Activated naive CD4-positive, alpha-beta T cell treated with anti-CD3 and anti-CD28 coated beads for 36 hours (primary cell): ENCODE results near the gene COMMD9. TPM values are rescaled to one million over a fixed set of nuclear protein-coding genes. Genes with fewer than 3 reads are reported as not detected.

Experiments used
- CTCF ChIA-PET: fragments of 350-600 bp; sonication (Branson Sonifier 250); formaldehyde crosslinking; loops from one replicate; lab custom pipeline; 2021; ENCODE audit warnings: antibody characterized with exemption; lab: Charles Lee
- DNase-seq: peaks from one replicate; pipeline ENCODE4 v3.0.0-alpha.2; 2020
- H3K27ac Mint-ChIP-seq: one replicate; pipeline ENCODE4 v1.8.0; 2021; ENCODE audit warnings: mild to moderate bottlenecking, mixed read lengths
- H3K27me3 Mint-ChIP-seq: one replicate; pipeline ENCODE4 v1.8.0; 2021; ENCODE audit warnings: low read depth, mixed read lengths
- H3K36me3 Mint-ChIP-seq: one replicate; pipeline ENCODE4 v1.8.0; 2021; ENCODE audit warnings: low read depth, mixed read lengths
- H3K4me1 Mint-ChIP-seq: one replicate; pipeline ENCODE4 v1.8.0; 2021; ENCODE audit warnings: low read depth, mixed read lengths
- H3K4me3 Mint-ChIP-seq: one replicate; pipeline ENCODE4 v1.8.0; 2021; ENCODE audit warnings: mild to moderate bottlenecking, moderate library complexity, mixed read lengths
- H3K9me3 Mint-ChIP-seq: one replicate; pipeline ENCODE4 v1.8.0; 2021; ENCODE audit warnings: mixed read lengths
- intact Hi-C: fragments of 100-400 bp; cut with micrococcal nuclease; formaldehyde crosslinking; loops from one replicate; pipeline ENCODE4 v1.15.1; 2023
- total RNA-seq, 2 experiments: library from RNA; stranded (reverse); gene quantifications; one replicate each; pipeline ENCODE4 v1.2.3, GENCODE V29; 2021

Gene COMMD9
- total RNA-seq, 2 experiments from 2014 or later, result 28.9 to 30.9 TPM

DNA sequence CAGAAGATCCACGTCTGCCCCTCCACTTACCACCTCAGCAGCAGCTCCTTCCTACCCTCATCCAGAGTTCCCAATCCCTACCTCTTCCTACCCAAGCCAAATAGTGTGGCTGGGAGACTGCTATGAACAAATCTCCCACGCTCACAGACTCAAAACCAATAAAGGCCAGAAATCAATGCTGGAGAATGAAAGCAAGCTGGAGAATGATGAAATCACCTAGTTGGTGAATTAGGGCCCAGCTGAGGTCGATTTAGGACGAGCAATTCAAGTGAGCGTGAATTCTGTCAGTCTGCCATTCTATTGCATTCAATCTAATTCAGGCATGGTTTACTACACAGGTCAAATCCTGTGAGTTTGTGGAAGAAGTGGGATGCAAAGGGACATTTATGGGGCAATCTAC lies 22.5 kb downstream of the COMMD9 start:
- no peaks in the 10 kb centered on the region for H3K9me3 Mint-ChIP-seq
- intact Hi-C loops, result loop anchor here (1.0 to 10.0 kb wide), 5 partner anchors 224 to 1272 kb away; no protein-coding TSS in a partner anchor

GRCh38 chr11:36265793-36266628 lies 23.2 kb downstream of the COMMD9 start:
- Mint-ChIP-seq H3K9me3 (no peaks in the 10 kb centered on the region), H3K27ac (no peak overlapping the region), H3K36me3 (no peaks in the 10 kb centered on the region), H3K4me1 (no peaks in the 10 kb centered on the region), H3K4me3 (no peak overlapping the region), H3K27me3 (peaks cover 1% of the 10 kb centered on the region)
- intact Hi-C loops, result loop anchor here (1.0 to 10.0 kb wide), 5 partner anchors 223 to 1271 kb away; no protein-coding TSS in a partner anchor
- CTCF ChIA-PET, result interaction anchor here (0.6 to 4.6 kb wide), 26 partner anchors 9 to 781 kb away, joined by 3 to 37 read pairs (median 4); partner anchors contain the start of gene FJX1
- DNase-seq, result peak; percentile 74

More for the DNA sequence above, 22.5 kb downstream of the COMMD9 start:
- Mint-ChIP-seq H3K27me3 (no peaks in the 10 kb centered on the region), H3K4me1 (no peaks in the 10 kb centered on the region), H3K4me3 (no peak overlapping the region), H3K36me3 (peaks cover under 1% of the 10 kb centered on the region), H3K27ac (no peak overlapping the region)
- no peak for DNase-seq
- CTCF ChIA-PET, result interaction anchor here (0.6 to 4.6 kb wide), 17 partner anchors 8 to 764 kb away, joined by 3 to 37 read pairs (median 5); partner anchors contain the start of gene FJX1

DNA sequence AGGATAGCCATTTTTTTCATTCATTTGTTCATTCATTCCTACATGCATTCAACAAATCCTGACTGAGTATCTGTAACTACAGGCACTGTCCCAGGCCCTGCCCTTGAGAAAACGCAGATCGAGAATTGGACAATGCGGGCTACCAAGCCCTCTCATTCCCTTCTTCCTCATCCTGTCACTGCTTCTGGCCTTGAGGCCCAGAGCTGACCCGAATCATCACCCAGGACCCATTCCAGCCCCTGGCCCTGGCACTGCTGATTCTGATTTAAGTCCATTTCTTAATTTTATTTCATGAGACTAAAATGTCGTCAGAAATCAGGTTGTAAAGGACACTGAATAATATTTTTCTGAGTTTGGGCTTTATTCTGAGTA lies 24.3 kb downstream of the COMMD9 start:
- Mint-ChIP-seq H3K36me3 (no peaks in the 10 kb centered on the region), H3K4me1 (no peaks in the 10 kb centered on the region), H3K27me3 (peaks cover 7% of the 10 kb centered on the region), H3K9me3 (no peaks in the 10 kb centered on the region), H3K27ac (no peak overlapping the region), H3K4me3 (no peak overlapping the region)
- CTCF ChIA-PET, result interaction anchor here (0.7 to 4.6 kb wide), 10 partner anchors 14 to 780 kb away, joined by 3 to 37 read pairs (median 5); no protein-coding TSS in a partner anchor
- DNase-seq, result no peak
- intact Hi-C loops, result loop anchor here (10.0 kb wide), 1 partner anchor 1270 kb away; no protein-coding TSS in a partner anchor

DNA sequence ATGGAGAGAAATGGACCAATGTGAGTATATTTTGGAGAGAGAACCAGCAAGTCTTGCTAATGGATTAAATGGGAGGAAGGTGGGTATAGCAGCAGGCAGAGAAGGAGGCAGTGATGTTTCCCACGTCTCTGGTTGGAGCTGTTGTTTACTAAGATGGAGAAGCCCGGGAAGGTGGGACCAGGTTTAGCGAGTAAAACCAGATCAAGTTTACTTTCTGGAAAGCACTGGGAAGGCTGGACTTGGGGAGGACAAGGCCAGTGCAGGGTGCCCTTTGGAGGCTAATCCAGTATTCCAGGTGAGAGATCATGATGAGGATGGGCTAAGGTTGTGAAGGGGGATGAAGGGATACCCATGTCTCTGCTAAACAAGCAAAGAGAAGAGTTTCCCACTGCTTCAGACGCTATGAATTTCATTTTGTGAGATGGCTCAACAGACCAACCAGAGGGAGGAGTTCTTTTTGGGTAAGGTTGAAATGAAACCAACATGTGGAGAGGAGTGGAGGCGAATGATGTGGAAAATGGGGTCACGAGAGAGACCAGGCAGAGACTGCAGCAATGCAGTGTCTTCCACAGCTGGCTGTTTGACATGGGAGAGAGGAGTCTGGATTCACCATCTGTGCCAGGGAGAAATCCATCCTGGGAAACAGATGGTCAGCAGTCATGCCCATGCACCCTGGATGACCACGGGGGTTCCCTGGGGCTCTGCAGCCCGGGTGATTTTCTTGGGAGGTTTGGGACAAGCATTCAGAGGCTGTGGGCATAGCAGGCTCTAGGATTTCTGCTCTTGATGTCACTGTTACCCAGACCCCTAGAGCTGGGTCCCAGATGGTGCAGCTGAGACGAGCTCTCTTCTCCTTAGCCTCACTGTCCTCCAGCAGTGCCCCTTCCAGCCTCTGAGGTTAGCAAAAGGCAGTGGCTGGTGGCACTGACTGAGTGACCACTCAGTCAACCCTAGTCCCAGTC lies 24.9 kb downstream of the COMMD9 start:
- H3K36me3 Mint-ChIP-seq, result no peaks in the 10 kb centered on the region
- H3K4me3 Mint-ChIP-seq, result no peak overlapping the region
- no peak for DNase-seq
- intact Hi-C loops, result loop anchor here (10.0 kb wide), 1 partner anchor 1269 kb away; no protein-coding TSS in a partner anchor
- H3K4me1 Mint-ChIP-seq, result no peaks in the 10 kb centered on the region
- H3K27me3 Mint-ChIP-seq, result peaks cover 11% of the 10 kb centered on the region
- CTCF ChIA-PET, result interaction anchor here (0.6 to 4.6 kb wide), 6 partner anchors 15 to 649 kb away, joined by 3 to 37 read pairs (median 4); no protein-coding TSS in a partner anchor
- no peaks in the 10 kb centered on the region for H3K9me3 Mint-ChIP-seq
- H3K27ac Mint-ChIP-seq, result no peak overlapping the region

- Mint-ChIP-seq H3K9me3 (no peaks in the 10 kb centered on the region), H3K36me3 (no peaks in the 10 kb centered on the region), H3K27me3 (peaks cover 27% of the 10 kb centered on the region), H3K4me3 (no peak overlapping the region), H3K4me1 (no peaks in the 10 kb centered on the region), H3K27ac (no peak overlapping the region)
- no peak for DNase-seq
- intact Hi-C loops, result loop anchor here (10.0 kb wide), 1 partner anchor 1266 kb away; no protein-coding TSS in a partner anchor
- CTCF ChIA-PET, result interaction anchor here (0.8 to 1.2 kb wide), 5 partner anchors 18 to 645 kb away, joined by 3 to 4 read pairs (median 4); no protein-coding TSS in a partner anchor
Measured at GRCh38 chr11:36261094-36261493, 28.1 kb downstream of the COMMD9 start.

DNA sequence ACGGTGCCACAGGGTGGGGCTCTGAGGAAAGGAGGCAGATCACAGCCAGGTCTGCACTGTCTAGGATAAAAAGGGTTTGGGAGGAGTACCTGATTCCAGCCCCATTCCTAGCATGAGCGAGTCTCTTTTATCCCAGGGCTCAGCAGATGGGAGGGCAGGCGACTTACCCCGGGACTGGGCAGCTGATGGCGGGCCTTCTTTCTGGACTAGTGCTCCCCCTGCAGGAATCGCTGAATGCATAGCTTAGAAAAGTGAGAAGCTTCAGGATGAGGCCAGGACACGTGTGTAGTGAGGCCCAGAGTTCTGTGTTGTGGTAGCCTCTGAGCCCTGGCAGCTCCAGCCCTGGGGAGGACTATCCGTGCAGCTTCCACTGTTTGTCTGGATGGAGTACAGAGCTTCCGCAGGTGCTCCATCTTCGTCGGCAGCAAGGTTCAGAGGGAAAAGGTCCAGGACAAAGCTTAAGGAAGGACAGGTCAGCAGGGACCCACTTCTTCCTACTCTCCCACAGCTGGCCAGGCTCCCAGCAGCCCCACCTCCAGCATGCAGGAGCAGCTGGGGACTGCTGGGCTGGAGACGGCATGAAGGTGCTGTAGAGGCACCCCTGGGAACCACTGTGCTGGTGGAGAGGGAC lies 30.4 kb downstream of the COMMD9 start:
- H3K9me3 Mint-ChIP-seq, result no peaks in the 10 kb centered on the region
- intact Hi-C loops, result loop anchor here (1.0 to 2.0 kb wide), 3 partner anchors 216 to 643 kb away; no protein-coding TSS in a partner anchor
- peaks cover 27% of the 10 kb centered on the region for H3K27me3 Mint-ChIP-seq
- CTCF ChIA-PET, result interaction anchor here (0.9 to 4.5 kb wide), 6 partner anchors 8 to 644 kb away, joined by 3 to 28 read pairs (median 8); no protein-coding TSS in a partner anchor
- no peaks in the 10 kb centered on the region for H3K4me1 Mint-ChIP-seq
- no peaks in the 10 kb centered on the region for H3K36me3 Mint-ChIP-seq
- peak; percentile 51 for DNase-seq
- no peak overlapping the region for H3K4me3 Mint-ChIP-seq
- H3K27ac Mint-ChIP-seq, result no peak overlapping the region

DNA sequence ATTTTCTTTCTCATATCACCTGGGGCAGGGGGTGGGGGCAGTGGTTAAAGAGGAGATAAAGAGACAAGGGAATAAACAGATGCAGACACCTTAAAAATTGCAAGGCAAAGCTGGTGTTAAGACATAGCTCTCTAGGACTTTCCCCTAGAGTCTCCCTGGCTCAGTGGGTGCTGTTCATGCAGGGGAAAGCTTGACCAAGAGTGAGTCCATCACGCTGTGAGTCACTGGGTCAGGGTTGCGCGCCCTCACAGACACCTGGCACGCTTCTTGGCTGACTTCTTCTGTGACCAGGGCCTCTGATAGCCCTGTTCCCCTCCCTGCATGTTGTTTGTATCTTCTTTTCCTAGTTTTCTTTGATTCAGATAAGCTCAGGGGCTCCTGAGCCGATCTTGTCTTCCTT lies 31.9 kb downstream of the COMMD9 start:
- DNase-seq, result no peak
- H3K4me3 Mint-ChIP-seq, result no peak overlapping the region
- H3K4me1 Mint-ChIP-seq, result no peaks in the 10 kb centered on the region
- peaks cover 27% of the 10 kb centered on the region for H3K27me3 Mint-ChIP-seq
- H3K27ac Mint-ChIP-seq, result no peak overlapping the region
- intact Hi-C loops, result no loop called here
- no peaks in the 10 kb centered on the region for H3K9me3 Mint-ChIP-seq
- CTCF ChIA-PET, result interaction anchor here (1.4 to 4.5 kb wide), 4 partner anchors 10 to 647 kb away, joined by 4 to 28 read pairs (median 12); no protein-coding TSS in a partner anchor
- H3K36me3 Mint-ChIP-seq, result no peaks in the 10 kb centered on the region

GRCh38 chr11:36254713-36255112 lies 34.5 kb downstream of the COMMD9 start:
- CTCF ChIA-PET, result interaction anchor here (0.7 kb wide), 1 partner anchor 213 kb away, joined by 3 read pairs; no protein-coding TSS in a partner anchor
- no peaks in the 10 kb centered on the region for H3K9me3 Mint-ChIP-seq
- no peak overlapping the region for H3K27ac Mint-ChIP-seq
- no peaks in the 10 kb centered on the region for H3K36me3 Mint-ChIP-seq
- H3K27me3 Mint-ChIP-seq, result peaks cover 21% of the 10 kb centered on the region
- intact Hi-C loops, result no loop called here
- H3K4me3 Mint-ChIP-seq, result no peak overlapping the region
- H3K4me1 Mint-ChIP-seq, result no peaks in the 10 kb centered on the region
- DNase-seq, result no peak

GRCh38 chr11:36253238-36253637 lies 36.0 kb downstream of the COMMD9 start:
- H3K27me3 Mint-ChIP-seq, result peaks cover 21% of the 10 kb centered on the region
- H3K36me3 Mint-ChIP-seq, result no peaks in the 10 kb centered on the region
- no peaks in the 10 kb centered on the region for H3K9me3 Mint-ChIP-seq
- CTCF ChIA-PET, result interaction anchor here (1.1 to 1.5 kb wide), 2 partner anchors 13 to 19 kb away, joined by 3 to 6 read pairs; no protein-coding TSS in a partner anchor
- no peaks in the 10 kb centered on the region for H3K4me1 Mint-ChIP-seq
- no peak overlapping the region for H3K27ac Mint-ChIP-seq
- H3K4me3 Mint-ChIP-seq, result no peak overlapping the region
- no peak for DNase-seq
- intact Hi-C loops, result no loop called here

GRCh38 chr11:36251823-36252222 lies 37.4 kb downstream of the COMMD9 start:
- Mint-ChIP-seq H3K27me3 (peaks cover 22% of the 10 kb centered on the region), H3K4me3 (no peak overlapping the region), H3K27ac (no peak overlapping the region), H3K4me1 (no peaks in the 10 kb centered on the region), H3K9me3 (no peaks in the 10 kb centered on the region), H3K36me3 (no peaks in the 10 kb centered on the region)
- intact Hi-C loops, result no loop called here
- CTCF ChIA-PET, result interaction anchor here (0.9 to 1.5 kb wide), 2 partner anchors 14 to 636 kb away, joined by 4 to 6 read pairs; no protein-coding TSS in a partner anchor
- no peak for DNase-seq

- no peaks in the 10 kb centered on the region for H3K4me1 Mint-ChIP-seq
- H3K9me3 Mint-ChIP-seq, result no peaks in the 10 kb centered on the region
- no peak for DNase-seq
- CTCF ChIA-PET, result interaction anchor here (0.6 to 3.4 kb wide), 3 partner anchors 17 to 252 kb away, joined by 3 to 20 read pairs (median 3); no protein-coding TSS in a partner anchor
- H3K36me3 Mint-ChIP-seq, result no peaks in the 10 kb centered on the region
- intact Hi-C loops, result no loop called here
- peaks cover 29% of the 10 kb centered on the region for H3K27me3 Mint-ChIP-seq
- H3K27ac Mint-ChIP-seq, result no peak overlapping the region
- no peak overlapping the region for H3K4me3 Mint-ChIP-seq
Measured at GRCh38 chr11:36249246-36249645, 40.0 kb downstream of the COMMD9 start.
